Measurements from ENCODE around the gene UBAP2. TPM values are rescaled to one million over a fixed set of nuclear protein-coding genes. Genes with fewer than 3 reads are reported as not detected.

The UBAP2 gene
- total RNA-seq, 1 experiment from 2014 or later: 17.0 TPM

GRCh38 chr9:33878691-33879366 lies 169.9 kb downstream of the UBAP2 start:
- no peak for DNase-seq (ENCODE audit: low read depth)

- DNase-seq (ENCODE audit: low read depth): no peak
Measured at GRCh38 chr9:33877727-33878489, 170.8 kb downstream of the UBAP2 start.

Other genes starting within 250 kb of the UBAP2 start
- 15.1 and 16.1 TPM in 2 replicates for gene UBE2R2, start 231.7 kb downstream of the UBAP2 start, total RNA-seq (2014; rRNA removed; shearing (Covaris generic))
- gene DCAF12, start 77.8 kb upstream of the UBAP2 start, total RNA-seq (2014; rRNA removed; shearing (Covaris generic)): 22.5 and 29.1 TPM in 2 replicates
- 15.5 and 23.5 TPM in 2 replicates for gene UBAP1, start 130.2 kb upstream of the UBAP2 start, total RNA-seq (2014; rRNA removed; shearing (Covaris generic))